Mucosa of descending colon (tissue), 3 donors: ENCODE measurements around the gene MCM7. TPM values are rescaled to one million over a fixed set of nuclear protein-coding genes. Genes with fewer than 3 reads are reported as not detected.
"Not testable (repeated sequence)": the region's sequence is repeated elsewhere in the genome, so short reads cannot be mapped to it uniquely, and the experiment has no call there.

Experiments
- ATAC-seq: fragments of 200-7000 bp; cut with Tn5 transposase; one replicate; pipeline ENCODE4 v1.9.1; 2020; ENCODE audit warnings: mild to moderate bottlenecking, moderate library complexity
- DNase-seq, 3 donors: peaks; one replicate each; pipeline ENCODE4 v3.0.0-alpha.2; 2020
- H3K36me3 ChIP-seq: fragments of 200-600 bp; one replicate; pipeline ENCODE4 v1.8.0; 2021; ENCODE audit warnings: low read depth, mild to moderate bottlenecking
- H3K4me1 ChIP-seq: fragments of 200-600 bp; one replicate; pipeline ENCODE4 v1.8.0; 2021; ENCODE audit warnings: low read depth, mild to moderate bottlenecking
- H3K4me3 ChIP-seq: fragments of 200-600 bp; one replicate; pipeline ENCODE4 v1.8.0; 2021; ENCODE audit warnings: mild to moderate bottlenecking
- H3K9me3 ChIP-seq: fragments of 200-600 bp; one replicate; pipeline ENCODE4 v1.8.0; 2021; ENCODE audit warnings: mild to moderate bottlenecking
- intact Hi-C, 2 donors: fragments of 100-400 bp; cut with DNase I in 1 of 2; cut with micrococcal nuclease in 1 of 2; formaldehyde crosslinking; loops; one replicate each; pipeline versions ENCODE4 v1.11.0 to v1.11.1; 2022; cut with DNase I, micrococcal nuclease
- total RNA-seq, 3 donors: library from RNA; stranded (reverse); fragmentation: NEBNext Ultra II Directional in 2 of 3; extraction: Animal tissue kit (Norgen Biotek cat#: 25700) in 2 of 3; gene quantifications; one replicate each; pipeline versions ENCODE4 v1.2.1 to v1.2.4, GENCODE V29; 2021 to 2023
- TF ChIP-seq, protein P1 (sequence below): fragments of 200-600 bp; IDR thresholded peaks from one replicate; pipeline ENCODE4 v1.8.0; 2022; ENCODE audit warnings: antibody characterized with exemption, mild to moderate bottlenecking
- donor health status: DM: no; HTN: no; CAD: no; lungs with moderate emphysema.
- donor health status: DM: no; HTN: no; CAD: no.
- donor health status: DM: no; HTN: yes; CAD: no.

Gene MCM7
- total RNA-seq, 3 donors from 2014 or later = 62.7 to 92.2 (median 65.5) TPM

DNA sequence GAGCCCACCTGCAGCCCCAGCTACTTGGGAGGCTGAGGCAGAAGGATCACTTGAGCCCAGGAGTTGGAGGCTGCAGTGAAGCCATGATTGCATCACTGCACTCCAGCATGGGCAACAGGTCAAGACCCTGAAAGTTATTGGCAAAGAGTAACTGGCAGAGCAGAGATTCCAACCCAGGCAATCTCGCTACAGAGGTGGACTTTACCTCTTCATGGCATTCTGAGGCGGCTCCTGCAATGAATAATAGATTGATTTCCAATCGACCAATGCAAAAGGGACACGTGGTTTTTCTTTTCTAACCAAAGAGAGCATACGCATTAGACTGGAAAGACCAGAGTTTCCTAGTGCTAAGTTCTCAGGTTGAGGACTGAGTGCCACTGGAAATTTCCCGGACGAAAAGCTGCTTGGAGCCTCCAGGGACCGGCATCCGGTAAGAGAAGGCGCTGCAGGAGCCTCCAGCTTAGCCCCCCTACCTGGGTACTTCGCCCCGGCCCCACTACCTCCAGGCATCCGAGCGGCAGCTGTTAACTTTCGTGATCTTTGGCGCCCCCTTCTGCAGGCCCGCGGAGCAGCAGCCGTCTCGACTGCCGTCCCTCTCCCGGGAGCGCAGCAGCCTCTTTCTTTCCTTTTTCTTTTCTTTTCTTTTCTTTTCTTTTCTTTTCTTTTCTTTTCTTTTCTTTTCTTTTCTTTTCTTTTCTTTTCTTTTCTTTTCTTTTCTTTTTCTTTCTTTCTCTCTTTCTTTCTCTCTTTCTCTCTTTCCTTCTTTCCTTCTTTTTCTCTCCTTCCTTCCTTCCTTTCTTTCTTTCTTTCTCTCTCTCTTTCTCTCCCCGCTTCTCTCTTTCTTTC is 29.6 kb upstream of the MCM7 start:
- H3K36me3 ChIP-seq = no peaks in the 10 kb centered on the region
- H3K4me1 ChIP-seq = peaks cover 24% of the 10 kb centered on the region
- no peaks in the 10 kb centered on the region for H3K9me3 ChIP-seq
- H3K4me3 ChIP-seq = no peak overlapping the region
- DNase-seq (peak; percentile 83 to 93 (median 92)), ATAC-seq (peak; percentile 37)
- TF ChIP-seq, protein P1, sequence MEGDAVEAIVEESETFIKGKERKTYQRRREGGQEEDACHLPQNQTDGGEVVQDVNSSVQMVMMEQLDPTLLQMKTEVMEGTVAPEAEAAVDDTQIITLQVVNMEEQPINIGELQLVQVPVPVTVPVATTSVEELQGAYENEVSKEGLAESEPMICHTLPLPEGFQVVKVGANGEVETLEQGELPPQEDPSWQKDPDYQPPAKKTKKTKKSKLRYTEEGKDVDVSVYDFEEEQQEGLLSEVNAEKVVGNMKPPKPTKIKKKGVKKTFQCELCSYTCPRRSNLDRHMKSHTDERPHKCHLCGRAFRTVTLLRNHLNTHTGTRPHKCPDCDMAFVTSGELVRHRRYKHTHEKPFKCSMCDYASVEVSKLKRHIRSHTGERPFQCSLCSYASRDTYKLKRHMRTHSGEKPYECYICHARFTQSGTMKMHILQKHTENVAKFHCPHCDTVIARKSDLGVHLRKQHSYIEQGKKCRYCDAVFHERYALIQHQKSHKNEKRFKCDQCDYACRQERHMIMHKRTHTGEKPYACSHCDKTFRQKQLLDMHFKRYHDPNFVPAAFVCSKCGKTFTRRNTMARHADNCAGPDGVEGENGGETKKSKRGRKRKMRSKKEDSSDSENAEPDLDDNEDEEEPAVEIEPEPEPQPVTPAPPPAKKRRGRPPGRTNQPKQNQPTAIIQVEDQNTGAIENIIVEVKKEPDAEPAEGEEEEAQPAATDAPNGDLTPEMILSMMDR = peak; percentile 88
- intact Hi-C loops = loop anchor here (5.0 to 10.0 kb wide), 3 partner anchors 81 to 296 kb away; partner anchors contain the start of genes MEPCE (in 1 of the 2), PVRIG (in 1 of the 2) and ZCWPW1 (in 1 of the 2)

- peaks cover 29% of the 10 kb centered on the region for H3K4me1 ChIP-seq
- not testable (repeated sequence) for DNase-seq, ATAC-seq, H3K9me3 ChIP-seq, H3K4me3 ChIP-seq, H3K36me3 ChIP-seq
- intact Hi-C loops = loop anchor here (5.0 to 10.0 kb wide), 3 partner anchors 82 to 297 kb away; partner anchors contain the start of genes MEPCE (in 1 of the 2), PVRIG (in 1 of the 2) and ZCWPW1 (in 1 of the 2)
These were observed 29.0 kb upstream of the MCM7 start for GRCh38 chr7:100130220-100130607.

GRCh38 chr7:100128637-100128963 is 27.4 kb upstream of the MCM7 start:
- H3K36me3 ChIP-seq = no peaks in the 10 kb centered on the region
- intact Hi-C loops = no loop called here
- ATAC-seq = no peak
- TF ChIP-seq, protein P1 = no peak
- H3K4me1 ChIP-seq = peaks cover 44% of the 10 kb centered on the region
- H3K9me3 ChIP-seq = no peaks in the 10 kb centered on the region
- H3K4me3 ChIP-seq = no peak overlapping the region
- DNase-seq = no peak

GRCh38 chr7:100127866-100128636 is 26.9 kb upstream of the MCM7 start:
- DNase-seq = no peak
- intact Hi-C loops = no loop called here
- H3K9me3 ChIP-seq = no peaks in the 10 kb centered on the region
- peak overlapping the region; percentile 90 for H3K4me3 ChIP-seq
- H3K4me1 ChIP-seq = peaks cover 46% of the 10 kb centered on the region
- TF ChIP-seq, protein P1 = no peak
- H3K36me3 ChIP-seq = no peaks in the 10 kb centered on the region
- ATAC-seq = no peak

DNA sequence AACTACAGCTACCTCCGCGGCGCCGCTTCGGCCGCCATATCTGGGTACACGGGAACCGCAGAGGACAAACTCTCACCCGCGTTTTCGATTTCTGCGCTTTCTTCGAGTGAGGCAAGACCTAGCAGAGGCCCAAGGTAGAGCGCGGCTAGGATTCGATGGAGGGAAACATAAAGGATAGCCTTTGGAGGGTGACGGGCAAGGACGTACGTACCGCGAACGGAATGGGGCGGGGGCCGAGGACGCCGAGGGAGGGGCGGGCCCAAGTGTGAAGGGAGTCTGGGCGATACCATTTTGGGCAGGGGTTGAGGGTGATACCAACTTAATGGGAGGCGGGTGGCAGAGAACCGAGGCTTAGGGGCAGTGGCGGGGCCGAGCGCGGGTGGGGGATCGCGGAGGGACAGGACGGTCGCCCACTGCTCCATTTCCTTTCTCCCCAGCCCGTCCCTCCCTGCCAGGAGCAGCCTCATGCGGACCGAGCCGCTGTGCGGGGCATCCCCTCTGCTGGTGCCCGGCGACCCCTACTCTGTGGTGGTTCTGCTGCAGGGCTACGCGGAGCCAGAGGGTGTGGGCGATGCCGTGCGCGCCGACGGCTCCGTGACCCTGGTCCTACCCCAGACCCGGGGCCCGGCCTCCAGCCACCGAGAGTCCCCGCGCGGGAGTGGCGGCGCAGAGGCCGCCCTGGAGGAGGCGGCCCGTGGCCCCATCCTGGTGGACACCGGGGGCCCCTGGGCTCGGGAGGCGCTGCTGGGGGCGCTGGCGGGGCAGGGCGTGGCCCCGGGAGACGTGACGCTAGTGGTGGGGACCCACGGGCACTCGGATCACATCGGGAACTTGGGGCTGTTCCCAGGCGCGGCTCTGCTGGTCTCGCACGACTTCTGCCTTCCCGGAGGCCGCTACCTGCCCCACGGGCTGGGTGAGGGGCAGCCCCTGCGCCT is 26.0 kb upstream of the MCM7 start, which contains the start of gene MBLAC1:
Gene MBLAC1, plus strand, starts transcription at position 37 of the 935 bp plus-strand sequence. Its CDS starts 429 bp downstream, at position 466.
- TF ChIP-seq, protein P1 = no peak
- H3K4me1 ChIP-seq = peaks cover 42% of the 10 kb centered on the region
- H3K4me3 ChIP-seq = peak within 1 kb of the TSS; percentile 90
- ATAC-seq (peak; percentile 88), DNase-seq (peak; percentile 92 to 97 (median 93))
- no peaks in the 10 kb centered on the region for H3K36me3 ChIP-seq
- intact Hi-C loops = no loop called here
- H3K9me3 ChIP-seq = no peaks in the 10 kb centered on the region
